Measurements from ENCODE around the gene PTGS1. TPM values are rescaled to one million over a fixed set of nuclear protein-coding genes. Genes with fewer than 3 reads are reported as not detected.

Gene PTGS1
- polyA plus RNA-seq, 1 donor from 2014 or later, result 0.17 TPM

DNA sequence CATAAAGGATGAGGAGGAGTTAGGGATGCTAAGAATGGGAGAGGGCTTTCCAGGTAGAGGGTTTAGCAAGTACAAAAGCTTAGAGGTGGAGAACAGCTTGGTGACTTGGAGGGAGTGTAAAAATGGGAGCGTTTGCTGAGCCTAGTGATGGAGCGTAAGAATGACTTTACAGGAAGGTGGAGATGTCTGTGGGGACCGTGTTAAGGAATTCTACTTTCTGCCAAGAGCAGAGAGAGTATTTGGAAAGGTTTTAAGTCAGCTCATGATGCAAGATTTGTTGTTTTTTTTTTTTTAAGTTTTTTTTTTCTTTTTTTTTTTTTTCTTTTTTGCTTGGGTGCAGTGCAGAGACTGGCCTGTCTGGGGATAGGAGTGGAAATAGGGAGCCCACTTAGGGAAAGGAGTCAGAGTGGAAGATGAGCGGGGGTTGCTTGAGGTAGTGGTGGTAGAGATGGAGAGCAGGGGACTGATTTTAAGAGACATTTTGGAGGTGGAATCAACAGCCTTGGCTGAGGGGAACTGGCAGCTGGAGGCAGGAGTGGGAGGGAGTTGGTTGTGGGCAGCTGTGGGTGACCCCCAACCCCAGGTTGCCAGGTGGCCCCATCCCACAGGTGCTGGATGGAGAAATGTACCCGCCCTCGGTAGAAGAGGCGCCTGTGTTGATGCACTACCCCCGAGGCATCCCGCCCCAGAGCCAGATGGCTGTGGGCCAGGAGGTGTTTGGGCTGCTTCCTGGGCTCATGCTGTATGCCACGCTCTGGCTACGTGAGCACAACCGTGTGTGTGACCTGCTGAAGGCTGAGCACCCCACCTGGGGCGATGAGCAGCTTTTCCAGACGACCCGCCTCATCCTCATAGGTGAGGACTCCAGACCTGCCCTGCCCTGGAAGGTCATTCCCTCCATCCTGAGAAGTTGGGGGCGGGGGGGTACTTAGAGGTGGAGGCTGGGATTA is 12.4 kb downstream of the PTGS1 start:
- Histone ChIP-seq H3K9ac (ENCODE audit: low read length) (no peak overlapping the region), H2AFZ (ENCODE audit: low read depth, low read length) (no peak overlapping the region), H3K36me3 (ENCODE audit: insufficient read depth, low read length) (no peaks in the 10 kb centered on the region), H3K4me2 (ENCODE audit: low read length) (no peak overlapping the region), H3K4me3 (ENCODE audit: low read length) (no peak overlapping the region), H3K27ac (ENCODE audit: low read length) (no peak overlapping the region), H3K27me3 (ENCODE audit: insufficient read depth, low read depth, low read length) (no peaks in the 10 kb centered on the region), H3K9me2 (ENCODE audit: insufficient read depth, low read length) (no peaks in the 10 kb centered on the region), H3K79me2 (replicated peaks; ENCODE audit: insufficient read depth, low read length) (no peaks in the 10 kb centered on the region), H3K9me3 (ENCODE audit: low read length) (no peaks in the 10 kb centered on the region), H3F3A (ENCODE audit: insufficient read depth, low read length, poor library complexity, severe bottlenecking) (no peaks in the 10 kb centered on the region), H4K20me1 (ENCODE audit: insufficient read depth) (no peaks in the 10 kb centered on the region)
- no peak for TF ChIP-seq POLR2AphosphoS5 (IDR thresholded peaks at IDR 0.05)
- TF ChIP-seq, protein P1, sequence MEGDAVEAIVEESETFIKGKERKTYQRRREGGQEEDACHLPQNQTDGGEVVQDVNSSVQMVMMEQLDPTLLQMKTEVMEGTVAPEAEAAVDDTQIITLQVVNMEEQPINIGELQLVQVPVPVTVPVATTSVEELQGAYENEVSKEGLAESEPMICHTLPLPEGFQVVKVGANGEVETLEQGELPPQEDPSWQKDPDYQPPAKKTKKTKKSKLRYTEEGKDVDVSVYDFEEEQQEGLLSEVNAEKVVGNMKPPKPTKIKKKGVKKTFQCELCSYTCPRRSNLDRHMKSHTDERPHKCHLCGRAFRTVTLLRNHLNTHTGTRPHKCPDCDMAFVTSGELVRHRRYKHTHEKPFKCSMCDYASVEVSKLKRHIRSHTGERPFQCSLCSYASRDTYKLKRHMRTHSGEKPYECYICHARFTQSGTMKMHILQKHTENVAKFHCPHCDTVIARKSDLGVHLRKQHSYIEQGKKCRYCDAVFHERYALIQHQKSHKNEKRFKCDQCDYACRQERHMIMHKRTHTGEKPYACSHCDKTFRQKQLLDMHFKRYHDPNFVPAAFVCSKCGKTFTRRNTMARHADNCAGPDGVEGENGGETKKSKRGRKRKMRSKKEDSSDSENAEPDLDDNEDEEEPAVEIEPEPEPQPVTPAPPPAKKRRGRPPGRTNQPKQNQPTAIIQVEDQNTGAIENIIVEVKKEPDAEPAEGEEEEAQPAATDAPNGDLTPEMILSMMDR (IDR thresholded peaks at IDR 0.05; ENCODE audit: poor library complexity, severe bottlenecking), result no peak
- no peak for TF ChIP-seq SMC3 (conservative IDR thresholded peaks at IDR 0.05; ENCODE audit: poor library complexity)
- TF ChIP-seq, protein P2, sequence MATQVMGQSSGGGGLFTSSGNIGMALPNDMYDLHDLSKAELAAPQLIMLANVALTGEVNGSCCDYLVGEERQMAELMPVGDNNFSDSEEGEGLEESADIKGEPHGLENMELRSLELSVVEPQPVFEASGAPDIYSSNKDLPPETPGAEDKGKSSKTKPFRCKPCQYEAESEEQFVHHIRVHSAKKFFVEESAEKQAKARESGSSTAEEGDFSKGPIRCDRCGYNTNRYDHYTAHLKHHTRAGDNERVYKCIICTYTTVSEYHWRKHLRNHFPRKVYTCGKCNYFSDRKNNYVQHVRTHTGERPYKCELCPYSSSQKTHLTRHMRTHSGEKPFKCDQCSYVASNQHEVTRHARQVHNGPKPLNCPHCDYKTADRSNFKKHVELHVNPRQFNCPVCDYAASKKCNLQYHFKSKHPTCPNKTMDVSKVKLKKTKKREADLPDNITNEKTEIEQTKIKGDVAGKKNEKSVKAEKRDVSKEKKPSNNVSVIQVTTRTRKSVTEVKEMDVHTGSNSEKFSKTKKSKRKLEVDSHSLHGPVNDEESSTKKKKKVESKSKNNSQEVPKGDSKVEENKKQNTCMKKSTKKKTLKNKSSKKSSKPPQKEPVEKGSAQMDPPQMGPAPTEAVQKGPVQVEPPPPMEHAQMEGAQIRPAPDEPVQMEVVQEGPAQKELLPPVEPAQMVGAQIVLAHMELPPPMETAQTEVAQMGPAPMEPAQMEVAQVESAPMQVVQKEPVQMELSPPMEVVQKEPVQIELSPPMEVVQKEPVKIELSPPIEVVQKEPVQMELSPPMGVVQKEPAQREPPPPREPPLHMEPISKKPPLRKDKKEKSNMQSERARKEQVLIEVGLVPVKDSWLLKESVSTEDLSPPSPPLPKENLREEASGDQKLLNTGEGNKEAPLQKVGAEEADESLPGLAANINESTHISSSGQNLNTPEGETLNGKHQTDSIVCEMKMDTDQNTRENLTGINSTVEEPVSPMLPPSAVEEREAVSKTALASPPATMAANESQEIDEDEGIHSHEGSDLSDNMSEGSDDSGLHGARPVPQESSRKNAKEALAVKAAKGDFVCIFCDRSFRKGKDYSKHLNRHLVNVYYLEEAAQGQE (IDR thresholded peaks at IDR 0.05; ENCODE audit: borderline replicate concordance), result no peak
- TF ChIP-seq TAF1 (IDR thresholded peaks at IDR 0.05; ENCODE audit: low read depth), result no peak
- TF ChIP-seq EP300 (conservative IDR thresholded peaks at IDR 0.05; ENCODE audit: poor library complexity, severe bottlenecking), result no peak
- no peak for TF ChIP-seq RAD21 (conservative IDR thresholded peaks at IDR 0.05)
- TF ChIP-seq MXI1 (conservative IDR thresholded peaks at IDR 0.05; ENCODE audit: poor library complexity, severe bottlenecking), result no peak
- no peak for TF ChIP-seq EZH2 (IDR thresholded peaks at IDR 0.05; ENCODE audit: borderline replicate concordance, insufficient read depth, low read length, poor library complexity, severe bottlenecking)

DNA sequence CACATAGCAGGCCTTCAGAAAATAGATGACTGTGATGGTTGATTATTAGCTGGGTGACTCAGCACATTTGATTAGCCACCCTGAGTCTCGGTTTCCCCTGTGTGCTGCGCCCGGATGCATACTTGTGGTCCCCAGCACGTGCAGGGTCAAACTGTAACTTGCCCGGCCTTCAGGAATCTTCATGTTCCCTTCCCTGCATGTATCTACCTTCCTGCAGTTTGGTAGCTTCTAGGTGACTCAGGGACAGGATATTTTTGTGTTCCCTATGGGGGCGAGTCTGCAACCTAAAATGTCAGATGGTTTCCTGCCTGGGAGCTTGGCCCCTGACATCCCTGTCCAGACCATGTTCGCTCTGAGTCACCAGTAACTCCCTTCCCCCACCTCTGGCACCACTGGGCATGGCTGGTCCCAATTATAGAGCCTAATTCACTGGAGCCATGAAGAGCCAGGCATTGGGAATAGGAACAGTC is 13.2 kb downstream of the PTGS1 start:
- Histone ChIP-seq H3K9me3 (ENCODE audit: low read length) (no peaks in the 10 kb centered on the region), H3K4me2 (ENCODE audit: low read length) (no peak overlapping the region), H3K27me3 (ENCODE audit: insufficient read depth, low read depth, low read length) (no peaks in the 10 kb centered on the region), H3K9me2 (ENCODE audit: insufficient read depth, low read length) (no peaks in the 10 kb centered on the region), H3K27ac (ENCODE audit: low read length) (no peak overlapping the region), H2AFZ (ENCODE audit: low read depth, low read length) (no peak overlapping the region), H4K20me1 (ENCODE audit: insufficient read depth) (no peaks in the 10 kb centered on the region), H3K79me2 (replicated peaks; ENCODE audit: insufficient read depth, low read length) (no peaks in the 10 kb centered on the region), H3K4me3 (ENCODE audit: low read length) (no peak overlapping the region), H3K36me3 (ENCODE audit: insufficient read depth, low read length) (no peaks in the 10 kb centered on the region), H3F3A (ENCODE audit: insufficient read depth, low read length, poor library complexity, severe bottlenecking) (no peaks in the 10 kb centered on the region), H3K9ac (ENCODE audit: low read length) (no peak overlapping the region)
- TF ChIP-seq TAF1 (IDR thresholded peaks at IDR 0.05; ENCODE audit: low read depth) (no peak), RAD21 (conservative IDR thresholded peaks at IDR 0.05) (no peak), EP300 (conservative IDR thresholded peaks at IDR 0.05; ENCODE audit: poor library complexity, severe bottlenecking) (no peak)
- TF ChIP-seq, protein P1 (IDR thresholded peaks at IDR 0.05; ENCODE audit: poor library complexity, severe bottlenecking), result no peak
- TF ChIP-seq, protein P2 (IDR thresholded peaks at IDR 0.05; ENCODE audit: borderline replicate concordance), result no peak
